PC-9 (cell line): ENCODE results near the gene MDN1. TPM values are rescaled to one million over a fixed set of nuclear protein-coding genes. Genes with fewer than 3 reads are reported as not detected.

Experiments
- BruUV-seq: library from RNA; stranded (reverse); fragments of 400-500 nt; replicated peaks from 2 replicates; lab custom pipeline; 2021; lab: Mats Ljungman, UMichigan
- CTCF ChIA-PET: fragments of 300-600 bp; sonication (Branson Sonifier 250); formaldehyde crosslinking; loops from one replicate; lab custom pipeline; 2022; ENCODE audit warnings: antibody characterized with exemption; lab: Charles Lee
- POLR2A ChIA-PET: fragments of 300-600 bp; sonication (Branson Sonifier 250); formaldehyde crosslinking; loops from one replicate; lab custom pipeline; 2022; ENCODE audit warnings: antibody characterized with exemption; ENCODE audit not compliant: unreplicated experiment; lab: Charles Lee
- DNase-seq, 2 experiments: peaks; one replicate each; pipeline versions ENCODE4 v3.0.0 to v3.0.0-alpha.2; 2015 to 2022; ENCODE audit warnings: mixed read lengths in 1 of 2
- H2AFZ ChIP-seq: fragments of 200-600 bp; sonication (generic); 2 replicates; pipeline ENCODE4 v1.8.1; 2017; ENCODE audit warnings: antibody characterized with exemption
- H3F3A ChIP-seq: fragments of 200-600 bp; sonication (generic); 2 replicates; pipeline ENCODE4 v1.8.1; 2017; ENCODE audit warnings: antibody characterized with exemption, mild to moderate bottlenecking, low read depth; ENCODE audit not compliant: insufficient read depth
- H3K27ac ChIP-seq: fragments of 200-600 bp; sonication (generic); 2 replicates; pipeline ENCODE4 v1.6.1; 2016; ENCODE audit warnings: mixed run types
- H3K27me3 ChIP-seq: fragments of 200-600 bp; sonication (generic); 2 replicates; pipeline ENCODE4 v1.6.1; 2016; ENCODE audit warnings: low read depth, mixed run types; ENCODE audit not compliant: insufficient read depth
- H3K36me3 ChIP-seq: fragments of 200-600 bp; sonication (generic); 2 replicates; pipeline ENCODE4 v1.6.1; 2016; ENCODE audit warnings: low read depth, mixed run types
- H3K4me1 ChIP-seq: fragments of 200-600 bp; sonication (generic); replicated peaks from 2 replicates; pipeline ENCODE4 v1.6.1; 2016; ENCODE audit warnings: mixed run types; ENCODE audit not compliant: insufficient read depth
- H3K4me2 ChIP-seq: fragments of 200-600 bp; sonication (generic); 2 replicates; pipeline ENCODE4 v1.6.1; 2017; ENCODE audit warnings: mixed run types
- H3K4me3 ChIP-seq: fragments of 200-600 bp; sonication (generic); 2 replicates; pipeline ENCODE4 v1.6.1; 2016; ENCODE audit warnings: mixed run types
- H3K79me2 ChIP-seq: fragments of 200-600 bp; sonication (generic); 2 replicates; pipeline ENCODE4 v1.6.1; 2017; ENCODE audit warnings: low read depth, mixed run types
- H3K9me2 ChIP-seq: fragments of 200-600 bp; sonication (generic); 2 replicates; pipeline ENCODE4 v1.8.1; 2017; ENCODE audit warnings: mild to moderate bottlenecking; ENCODE audit not compliant: insufficient read depth
- H3K9me3 ChIP-seq: fragments of 200-600 bp; sonication (generic); 2 replicates; pipeline ENCODE4 v1.8.1; 2016; ENCODE audit warnings: low read depth; ENCODE audit not compliant: insufficient read depth
- H4K20me1 ChIP-seq: fragments of 200-600 bp; sonication (generic); 2 replicates; pipeline ENCODE4 v1.8.1; 2017; ENCODE audit not compliant: insufficient read depth
- CTCF ChIP-seq: fragments of 200-600 bp; sonication (generic); conservative IDR thresholded peaks from 2 replicates; pipeline ENCODE4 v1.6.1; 2017; ENCODE audit warnings: mixed run types, antibody characterized with exemption, mild to moderate bottlenecking, moderate library complexity
- EZH2 ChIP-seq: fragments of 200-600 bp; sonication (generic); IDR thresholded peaks from 2 replicates; pipeline ENCODE4 v1.8.0; 2017; ENCODE audit warnings: antibody characterized with exemption, low read depth
- intact Hi-C: fragments of 100-400 bp; cut with micrococcal nuclease; formaldehyde crosslinking; loops from one replicate; pipeline ENCODE4 v1.10.0; 2022; ENCODE audit not compliant: unreplicated experiment
- total RNA-seq: library from RNA; stranded (reverse); gene quantifications from 2 replicates; pipeline ENCODE4 v1.2.3, GENCODE V29; 2021

Gene MDN1
- total RNA-seq, 1 experiment from 2014 or later, result 38.6 TPM

DNA sequence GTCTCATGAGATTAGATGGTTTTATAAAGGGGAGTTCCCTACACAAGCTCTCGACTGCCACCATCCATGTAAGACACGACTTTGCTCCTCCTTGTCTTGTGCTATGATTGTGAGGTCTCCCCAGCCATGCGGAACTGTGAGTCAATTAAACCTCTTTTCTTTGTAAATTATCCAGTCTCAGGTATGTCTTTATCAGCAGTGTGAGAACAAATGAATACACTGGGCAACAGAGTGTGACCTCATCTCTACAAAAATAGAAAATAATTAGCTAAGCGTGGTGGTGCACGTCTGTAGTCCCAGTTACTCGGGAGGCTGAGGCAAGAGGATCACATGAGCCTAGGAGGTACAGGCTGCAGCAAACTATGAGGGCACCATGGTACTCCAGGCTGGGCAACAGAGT, 51.3 kb downstream of the MDN1 start:
- Histone ChIP-seq H3K4me2 (no peak overlapping the region), H3K27me3 (no peaks in the 10 kb centered on the region), H3K79me2 (no peaks in the 10 kb centered on the region), H4K20me1 (no peaks in the 10 kb centered on the region), H3K4me3 (no peak overlapping the region), H2AFZ (no peak overlapping the region), H3K4me1 (no peaks in the 10 kb centered on the region), H3K9me2 (no peaks in the 10 kb centered on the region), H3K27ac (no peak overlapping the region), H3K36me3 (no peaks in the 10 kb centered on the region; the same call in 1 of the 2 replicates), H3F3A (no peaks in the 10 kb centered on the region), H3K9me3 (no peaks in the 10 kb centered on the region)
- intact Hi-C loops, result no loop called here
- ChIA-PET CTCF (no interaction called here), POLR2A (no interaction called here)
- no peak for DNase-seq
- TF ChIP-seq EZH2, result no peak
- TF ChIP-seq CTCF, result no peak
- BruUV-seq, result no TSS peak

GRCh38 chr6:89763550-89763949, 56.0 kb downstream of the MDN1 start:
- Histone ChIP-seq H3K4me3 (no peak overlapping the region), H3K4me1 (no peaks in the 10 kb centered on the region), H3K36me3 (no peaks in the 10 kb centered on the region; the same call in 1 of the 2 replicates), H3K27ac (no peak overlapping the region), H3K9me2 (no peaks in the 10 kb centered on the region), H3K9me3 (no peaks in the 10 kb centered on the region), H3K27me3 (no peaks in the 10 kb centered on the region), H3K4me2 (no peak overlapping the region), H4K20me1 (no peaks in the 10 kb centered on the region), H3K79me2 (no peaks in the 10 kb centered on the region), H3F3A (no peaks in the 10 kb centered on the region), H2AFZ (no peak overlapping the region)
- intact Hi-C loops, result no loop called here
- DNase-seq, result no peak
- TF ChIP-seq EZH2 (no peak), CTCF (no peak)
- no TSS peak for BruUV-seq
- ChIA-PET CTCF (no interaction called here), POLR2A (no interaction called here)

DNA sequence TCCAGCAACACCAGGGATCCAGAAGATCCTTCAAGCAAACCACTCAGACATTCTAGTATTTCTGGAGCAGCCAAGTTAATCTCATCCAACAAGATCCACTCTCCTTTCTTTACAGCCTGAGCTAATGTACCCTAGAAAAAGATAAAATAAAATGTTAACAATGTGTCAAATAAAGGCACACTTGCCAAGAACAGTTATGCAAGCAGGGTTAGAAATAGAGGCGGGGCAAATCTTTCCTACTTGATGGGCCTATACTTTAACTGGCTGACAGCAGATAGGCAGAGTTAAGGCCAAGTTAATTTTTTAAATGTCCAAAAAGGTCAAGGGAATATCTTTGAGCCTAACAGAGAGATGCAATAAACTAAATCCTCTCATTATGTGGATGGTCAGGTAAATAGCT, 60.8 kb downstream of the MDN1 start:
- Histone ChIP-seq H3K27me3 (no peaks in the 10 kb centered on the region), H4K20me1 (no peaks in the 10 kb centered on the region), H3K4me1 (no peaks in the 10 kb centered on the region), H3K79me2 (no peaks in the 10 kb centered on the region), H3K9me3 (no peaks in the 10 kb centered on the region), H3K4me2 (no peak overlapping the region), H3K9me2 (no peaks in the 10 kb centered on the region), H3F3A (no peaks in the 10 kb centered on the region), H3K36me3 (peaks cover 5% of the 10 kb centered on the region; the same call in 1 of the 2 replicates), H2AFZ (no peak overlapping the region), H3K27ac (no peak overlapping the region), H3K4me3 (no peak overlapping the region)
- intact Hi-C loops, result no loop called here
- no TSS peak for BruUV-seq
- POLR2A ChIA-PET, result no interaction called here
- TF ChIP-seq EZH2, result no peak
- TF ChIP-seq CTCF, result no peak
- CTCF ChIA-PET, result no interaction called here
- no peak for DNase-seq
